IPS-15b (cell line): ENCODE results near the gene KCNH8.

Experiments
- H3K27me3 ChIP-seq: one replicate; pipeline ENCODE4 v1.6.1; 2013; ENCODE audit warnings: low read length; ENCODE audit not compliant: control insufficient read depth, insufficient read depth
- H3K36me3 ChIP-seq: one replicate; pipeline ENCODE4 v1.6.1; 2013; ENCODE audit warnings: low read length; ENCODE audit not compliant: control insufficient read depth, insufficient read depth
- H3K4me1 ChIP-seq: one replicate; pipeline ENCODE4 v1.6.1; 2013; ENCODE audit warnings: mild to moderate bottlenecking, low read length; ENCODE audit not compliant: control insufficient read depth, insufficient read depth
- H3K4me3 ChIP-seq: one replicate; pipeline ENCODE4 v1.5.1; 2013; ENCODE audit warnings: low read depth, low read length
- H3K9ac ChIP-seq: one replicate; pipeline ENCODE4 v1.6.1; 2013; ENCODE audit warnings: low read depth, mild to moderate bottlenecking, low read length
- H3K9me3 ChIP-seq: one replicate; pipeline ENCODE4 v1.6.1; 2013; ENCODE audit warnings: mild to moderate bottlenecking, low read length; ENCODE audit not compliant: control insufficient read depth, insufficient read depth

Gene KCNH8

DNA sequence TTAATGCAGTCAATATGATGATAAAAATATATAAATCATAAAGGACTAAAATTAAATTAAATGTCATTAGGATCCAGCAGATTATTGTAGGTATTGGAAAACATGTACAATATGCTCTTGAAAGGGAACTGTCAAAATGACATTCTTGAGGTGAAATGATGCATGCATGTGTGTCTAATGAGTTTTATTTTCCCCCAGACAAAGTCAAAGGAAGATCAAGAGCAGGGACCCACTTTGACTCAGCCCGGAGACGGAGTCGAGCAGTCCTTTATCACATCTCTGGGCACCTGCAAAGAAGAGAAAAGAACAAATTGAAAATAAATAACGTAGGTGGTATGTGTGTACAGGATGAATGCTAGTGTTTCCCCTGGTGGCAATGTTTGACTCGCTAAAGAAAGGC lies 194.1 kb downstream of the KCNH8 start:
- Histone ChIP-seq H3K36me3 (no peaks in the 10 kb centered on the region), H3K9ac (no peak overlapping the region), H3K27me3 (no peaks in the 10 kb centered on the region), H3K4me1 (peaks cover 1% of the 10 kb centered on the region), H3K4me3 (no peak overlapping the region), H3K9me3 (no peaks in the 10 kb centered on the region)

DNA sequence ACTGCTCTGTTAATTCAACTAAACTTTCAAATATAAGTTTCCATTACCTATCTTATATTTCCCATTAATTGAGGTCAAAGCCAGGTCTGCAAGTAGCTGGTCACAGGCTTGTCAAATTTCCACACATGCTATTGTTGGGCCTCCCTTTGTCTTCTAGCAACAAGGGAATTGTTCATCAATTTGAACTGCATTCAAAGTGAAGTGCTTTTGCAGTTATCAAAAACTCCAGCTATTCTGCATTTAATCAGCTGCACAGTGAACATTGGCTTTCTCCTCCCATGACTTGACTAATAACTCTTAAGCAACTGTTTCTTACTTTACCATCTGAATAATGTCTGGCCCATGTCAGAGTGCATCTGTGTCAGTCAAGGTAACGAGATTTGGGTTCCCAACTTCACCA lies 198.4 kb downstream of the KCNH8 start:
- Histone ChIP-seq H3K27me3 (no peaks in the 10 kb centered on the region), H3K36me3 (no peaks in the 10 kb centered on the region), H3K4me1 (peaks cover 15% of the 10 kb centered on the region), H3K9ac (no peak overlapping the region), H3K4me3 (no peak overlapping the region), H3K9me3 (no peaks in the 10 kb centered on the region)

DNA sequence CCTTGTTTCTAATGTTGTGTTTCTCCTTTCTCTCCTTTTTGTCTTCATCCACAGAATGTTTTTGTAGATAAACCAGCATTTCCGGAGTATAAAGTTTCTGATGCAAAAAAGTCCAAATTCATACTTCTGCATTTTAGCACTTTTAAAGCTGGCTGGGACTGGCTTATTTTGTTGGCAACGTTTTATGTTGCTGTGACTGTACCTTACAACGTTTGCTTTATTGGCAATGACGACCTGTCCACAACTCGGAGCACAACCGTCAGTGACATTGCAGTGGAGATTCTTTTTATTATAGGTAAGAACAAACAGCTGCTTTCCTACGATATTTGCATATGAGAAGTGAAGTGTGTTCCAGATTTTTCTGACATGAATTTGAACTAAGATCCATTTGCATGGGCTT lies 199.4 kb downstream of the KCNH8 start:
- no peaks in the 10 kb centered on the region for H3K9me3 ChIP-seq
- H3K4me3 ChIP-seq, result no peak overlapping the region
- H3K27me3 ChIP-seq, result no peaks in the 10 kb centered on the region
- H3K36me3 ChIP-seq, result no peaks in the 10 kb centered on the region
- peaks cover 15% of the 10 kb centered on the region for H3K4me1 ChIP-seq
- H3K9ac ChIP-seq, result no peak overlapping the region

DNA sequence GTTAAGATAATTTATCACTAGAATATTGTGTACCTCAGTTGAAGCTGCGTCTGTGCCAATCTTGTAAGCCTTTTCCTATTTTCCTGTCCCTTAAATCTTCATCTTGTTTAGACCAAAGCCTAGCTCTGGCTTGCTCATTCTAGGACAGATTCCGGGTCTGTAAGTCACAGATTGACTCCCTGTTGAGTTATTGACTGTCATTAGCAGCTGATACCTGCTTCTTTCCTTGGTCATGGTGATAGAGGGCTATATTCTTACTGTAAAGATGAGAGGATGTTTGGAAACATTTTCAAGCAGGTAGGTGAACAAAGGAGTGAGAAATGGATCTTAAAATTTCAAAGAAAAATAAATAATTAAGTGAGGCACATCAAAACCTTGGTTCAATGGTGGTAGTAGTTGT lies 200.2 kb downstream of the KCNH8 start:
- no peak overlapping the region for H3K9ac ChIP-seq
- H3K9me3 ChIP-seq, result no peaks in the 10 kb centered on the region
- H3K27me3 ChIP-seq, result no peaks in the 10 kb centered on the region
- no peaks in the 10 kb centered on the region for H3K36me3 ChIP-seq
- peaks cover 15% of the 10 kb centered on the region for H3K4me1 ChIP-seq
- no peak overlapping the region for H3K4me3 ChIP-seq

DNA sequence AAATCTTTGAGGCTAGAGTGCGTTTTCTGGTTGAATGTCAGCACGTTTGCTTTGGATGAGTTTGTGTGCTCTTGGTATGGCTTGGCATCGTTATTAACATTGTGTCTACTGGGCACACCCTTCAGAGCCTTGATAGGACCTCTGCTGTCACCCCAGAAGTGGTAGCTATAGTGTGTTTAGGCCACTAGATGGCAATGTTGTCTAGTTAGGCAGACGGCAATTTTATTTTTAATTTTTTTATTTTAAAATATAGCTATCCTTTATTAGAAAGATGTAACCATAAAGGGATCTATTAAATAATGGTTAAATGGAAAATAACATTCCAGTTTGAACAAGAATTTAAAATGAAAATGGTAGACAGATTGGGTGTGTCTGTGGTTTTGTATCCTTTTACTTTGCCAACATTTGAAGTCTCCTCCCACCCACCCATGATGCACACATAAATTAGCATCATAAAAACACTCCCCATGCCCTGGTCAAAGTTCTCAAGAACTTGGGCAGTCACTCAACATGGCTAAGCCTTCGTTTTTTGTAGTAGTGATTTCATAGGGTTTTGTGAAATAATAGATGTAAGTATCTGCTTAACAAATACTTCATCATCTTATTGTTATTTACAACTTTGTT lies 200.7 kb downstream of the KCNH8 start:
- no peak overlapping the region for H3K9ac ChIP-seq
- H3K9me3 ChIP-seq, result no peaks in the 10 kb centered on the region
- no peaks in the 10 kb centered on the region for H3K27me3 ChIP-seq
- H3K4me1 ChIP-seq, result peaks cover 15% of the 10 kb centered on the region
- no peak overlapping the region for H3K4me3 ChIP-seq
- no peaks in the 10 kb centered on the region for H3K36me3 ChIP-seq

DNA sequence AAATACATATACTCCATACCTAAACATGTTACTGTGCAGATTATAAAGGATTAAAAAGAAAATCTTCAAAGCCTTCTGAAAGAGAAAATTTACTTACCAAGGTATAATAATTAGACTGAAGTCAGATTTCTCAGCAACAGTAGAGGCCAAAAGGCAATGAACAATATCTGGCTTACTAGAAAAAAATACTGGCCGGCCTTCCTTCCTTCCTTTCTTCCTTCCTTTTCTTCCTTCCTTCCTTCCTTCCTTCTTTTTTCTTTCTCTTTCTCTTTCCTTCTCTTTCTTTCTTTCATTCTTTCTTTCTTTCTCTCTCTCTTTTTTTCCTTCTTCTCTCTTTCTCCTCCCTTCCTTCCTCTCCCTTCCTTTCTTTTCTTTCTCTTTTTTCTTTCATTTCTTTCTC lies 209.6 kb downstream of the KCNH8 start:
- Histone ChIP-seq H3K9me3 (no peaks in the 10 kb centered on the region), H3K4me1 (no peaks in the 10 kb centered on the region), H3K27me3 (no peaks in the 10 kb centered on the region), H3K36me3 (no peaks in the 10 kb centered on the region), H3K9ac (no peak overlapping the region), H3K4me3 (no peak overlapping the region)

DNA sequence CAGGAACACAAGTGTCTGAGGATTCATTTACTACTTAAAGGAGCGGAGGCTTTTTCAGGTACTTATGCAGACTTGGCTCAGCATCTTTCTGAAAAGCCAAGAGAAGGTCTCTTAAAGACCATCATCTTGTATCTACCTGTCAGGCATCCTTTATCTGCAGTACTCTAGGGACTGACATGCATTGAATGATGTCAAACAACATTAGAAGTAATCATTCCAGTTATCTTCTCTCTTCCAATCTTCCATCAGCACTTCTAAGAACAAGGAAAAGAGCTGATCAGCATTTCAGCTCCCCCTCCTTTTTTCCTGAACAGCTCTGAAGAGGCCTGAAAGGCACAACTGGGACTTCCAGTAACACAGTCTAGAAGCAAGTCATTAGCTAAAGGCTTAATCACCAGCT lies 214.8 kb downstream of the KCNH8 start:
- Histone ChIP-seq H3K27me3 (no peaks in the 10 kb centered on the region), H3K9me3 (no peaks in the 10 kb centered on the region), H3K9ac (no peak overlapping the region), H3K4me3 (no peak overlapping the region), H3K4me1 (no peaks in the 10 kb centered on the region), H3K36me3 (no peaks in the 10 kb centered on the region)

DNA sequence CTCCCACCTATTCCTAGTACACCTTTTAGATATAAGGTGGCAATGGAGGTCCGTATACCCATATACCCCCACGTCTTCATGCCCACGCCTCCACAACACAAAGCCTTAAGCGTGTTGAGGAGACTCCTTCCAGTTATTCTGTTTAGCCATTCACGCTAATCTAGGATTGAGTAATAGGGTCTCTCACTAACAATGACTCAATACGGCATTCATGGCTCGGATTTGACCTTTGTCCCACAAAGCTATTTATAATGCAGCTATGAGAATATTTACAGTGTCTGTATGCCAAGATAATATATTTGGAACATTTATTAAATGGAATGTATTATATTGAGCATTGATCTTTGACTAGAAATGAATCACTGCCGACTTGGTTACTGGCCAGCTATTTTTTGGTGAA lies 215.8 kb downstream of the KCNH8 start:
- H3K9ac ChIP-seq, result no peak overlapping the region
- no peak overlapping the region for H3K4me3 ChIP-seq
- H3K27me3 ChIP-seq, result no peaks in the 10 kb centered on the region
- H3K4me1 ChIP-seq, result no peaks in the 10 kb centered on the region
- no peaks in the 10 kb centered on the region for H3K36me3 ChIP-seq
- no peaks in the 10 kb centered on the region for H3K9me3 ChIP-seq

DNA sequence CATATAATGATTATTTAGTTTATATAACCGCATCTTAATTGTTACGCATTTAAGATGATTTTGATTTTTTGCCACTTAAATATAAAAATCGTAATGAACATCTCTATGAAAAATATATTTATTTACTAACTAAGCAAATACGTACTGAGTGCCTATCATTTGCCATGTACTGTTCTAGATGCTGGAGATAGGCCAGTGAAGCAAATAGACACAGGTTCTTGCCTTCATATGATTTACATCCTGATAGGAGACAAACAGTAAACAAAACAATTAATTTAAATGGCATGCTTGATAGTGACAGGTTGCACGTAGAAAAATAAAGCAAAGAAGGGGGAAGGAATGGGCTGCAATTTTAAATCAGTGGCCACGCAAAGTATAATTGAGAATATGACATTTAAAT lies 217.2 kb downstream of the KCNH8 start:
- Histone ChIP-seq H3K27me3 (no peaks in the 10 kb centered on the region), H3K4me3 (no peak overlapping the region), H3K36me3 (no peaks in the 10 kb centered on the region), H3K4me1 (no peaks in the 10 kb centered on the region), H3K9me3 (no peaks in the 10 kb centered on the region), H3K9ac (no peak overlapping the region)

DNA sequence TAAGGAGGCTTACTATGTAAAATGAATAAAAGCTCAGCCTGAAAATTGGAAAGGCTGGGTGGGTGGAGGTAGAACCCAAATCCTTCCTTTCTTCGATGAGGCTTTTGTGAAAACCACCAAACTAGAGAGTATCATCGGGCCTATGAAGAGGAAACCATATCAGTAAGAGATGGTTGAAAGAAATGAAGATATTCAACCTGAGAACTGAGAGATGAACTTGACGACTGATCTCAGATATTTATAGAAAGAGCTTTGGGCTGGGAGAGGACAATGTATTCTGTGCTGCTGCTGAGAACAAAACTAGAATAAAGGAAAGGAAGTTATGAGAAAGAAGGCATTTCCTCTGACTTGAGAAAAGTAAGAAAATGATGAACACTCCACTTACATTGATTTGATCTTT lies 236.6 kb downstream of the KCNH8 start:
- Histone ChIP-seq H3K4me1 (peaks cover 2% of the 10 kb centered on the region), H3K9ac (no peak overlapping the region), H3K27me3 (no peaks in the 10 kb centered on the region), H3K36me3 (no peaks in the 10 kb centered on the region), H3K4me3 (no peak overlapping the region), H3K9me3 (no peaks in the 10 kb centered on the region)

DNA sequence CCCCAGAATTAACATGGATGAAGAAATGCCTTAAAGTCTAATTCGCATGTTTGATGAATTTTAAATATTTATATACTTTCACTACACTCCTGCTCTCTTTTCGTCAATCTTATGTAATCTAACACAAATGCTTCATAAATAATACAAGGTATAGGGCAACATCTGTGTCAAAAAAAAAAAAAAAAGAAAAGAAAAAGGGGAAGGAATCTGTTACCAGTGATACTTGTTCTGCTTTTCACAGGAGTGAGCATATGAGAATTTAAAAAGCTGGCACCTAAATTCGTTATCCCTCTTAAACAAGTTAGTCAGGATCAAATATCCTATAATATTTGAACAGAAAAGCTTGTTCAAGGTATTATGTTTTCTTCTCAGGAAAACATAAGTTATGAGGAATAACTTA lies 243.8 kb downstream of the KCNH8 start:
- H3K4me3 ChIP-seq, result no peak overlapping the region
- H3K27me3 ChIP-seq, result no peaks in the 10 kb centered on the region
- no peak overlapping the region for H3K9ac ChIP-seq
- no peaks in the 10 kb centered on the region for H3K36me3 ChIP-seq
- H3K4me1 ChIP-seq, result peaks cover 1% of the 10 kb centered on the region
- H3K9me3 ChIP-seq, result no peaks in the 10 kb centered on the region

DNA sequence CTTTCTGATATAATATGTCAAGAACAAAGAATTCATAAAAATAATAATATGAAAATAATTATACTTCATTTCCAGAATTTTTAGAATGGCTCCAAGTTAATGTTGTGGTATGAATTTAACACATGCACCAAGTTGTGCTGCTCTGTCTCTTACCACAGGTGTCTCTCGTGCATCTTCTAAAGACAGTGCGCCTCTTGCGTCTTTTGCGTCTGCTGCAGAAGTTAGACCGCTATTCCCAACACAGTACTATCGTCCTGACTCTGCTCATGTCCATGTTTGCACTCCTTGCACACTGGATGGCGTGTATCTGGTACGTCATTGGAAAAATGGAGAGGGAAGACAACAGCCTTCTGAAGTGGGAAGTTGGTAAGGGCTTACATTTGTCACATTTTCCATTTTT lies 246.6 kb downstream of the KCNH8 start:
- Histone ChIP-seq H3K9ac (no peak overlapping the region), H3K27me3 (no peaks in the 10 kb centered on the region), H3K4me1 (peaks cover 11% of the 10 kb centered on the region), H3K4me3 (no peak overlapping the region), H3K36me3 (no peaks in the 10 kb centered on the region), H3K9me3 (no peaks in the 10 kb centered on the region)
